AG09309 (cell line): ENCODE data around the gene TBX2.

Experiments
- DNase-seq: peaks from one replicate; pipeline ENCODE4 v3.0.0-alpha.2; 2010; ENCODE audit warnings: low read depth
- H3K4me3 ChIP-seq: 2 replicates; pipeline ENCODE4 v1.5.1; 2011; ENCODE audit warnings: mild to moderate bottlenecking, low read depth, low read length, moderate library complexity; ENCODE audit not compliant: control insufficient read depth
- CTCF ChIP-seq: IDR thresholded peaks from 2 replicates; pipeline ENCODE4 v1.5.1; 2011; ENCODE audit warnings: mild to moderate bottlenecking, low read depth, low read length, inconsistent platforms; ENCODE audit not compliant: insufficient read depth, control insufficient read depth; ENCODE audit errors: missing control alignments

TBX2 gene

GRCh38 chr17:61393904-61394629 is 5.6 kb upstream of the TBX2 start:
- DNase-seq, result no peak
- no peak overlapping the region for H3K4me3 ChIP-seq
- TF ChIP-seq CTCF, result no peak

- no peak overlapping the region for H3K4me3 ChIP-seq
- TF ChIP-seq CTCF, result no peak
- no peak for DNase-seq
Observed at GRCh38 chr17:61394630-61395408, 4.8 kb upstream of the TBX2 start.

DNA sequence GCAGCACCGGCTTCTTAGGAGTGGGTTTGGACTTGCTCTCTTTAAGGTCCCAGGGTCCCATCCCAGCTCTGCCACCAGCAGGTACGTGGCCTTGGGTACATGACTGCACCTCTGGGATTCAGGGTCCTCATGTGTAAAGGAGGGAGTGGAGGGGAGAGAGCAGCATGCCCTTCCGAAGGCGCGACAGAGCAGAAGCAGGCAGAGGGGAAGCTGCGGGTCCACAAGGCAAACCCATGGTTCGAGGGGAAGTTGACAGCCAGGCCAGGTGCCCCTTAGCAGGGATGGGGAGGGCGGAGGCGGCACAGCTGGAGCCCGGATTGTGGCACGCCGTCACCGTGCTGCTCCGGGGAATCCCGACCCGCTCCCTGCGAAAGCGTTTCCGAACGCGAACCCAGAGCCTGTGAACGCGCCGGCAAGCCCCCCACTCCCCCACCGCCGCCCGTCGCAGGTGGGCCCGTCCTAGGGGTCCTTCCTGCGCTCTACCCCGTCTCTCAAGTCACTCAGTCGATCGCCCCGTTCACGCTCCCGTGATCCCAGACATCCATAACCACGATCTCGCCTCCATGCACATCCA is 4.1 kb upstream of the TBX2 start:
- no peak for DNase-seq
- no peak overlapping the region for H3K4me3 ChIP-seq
- TF ChIP-seq CTCF, result no peak

DNA sequence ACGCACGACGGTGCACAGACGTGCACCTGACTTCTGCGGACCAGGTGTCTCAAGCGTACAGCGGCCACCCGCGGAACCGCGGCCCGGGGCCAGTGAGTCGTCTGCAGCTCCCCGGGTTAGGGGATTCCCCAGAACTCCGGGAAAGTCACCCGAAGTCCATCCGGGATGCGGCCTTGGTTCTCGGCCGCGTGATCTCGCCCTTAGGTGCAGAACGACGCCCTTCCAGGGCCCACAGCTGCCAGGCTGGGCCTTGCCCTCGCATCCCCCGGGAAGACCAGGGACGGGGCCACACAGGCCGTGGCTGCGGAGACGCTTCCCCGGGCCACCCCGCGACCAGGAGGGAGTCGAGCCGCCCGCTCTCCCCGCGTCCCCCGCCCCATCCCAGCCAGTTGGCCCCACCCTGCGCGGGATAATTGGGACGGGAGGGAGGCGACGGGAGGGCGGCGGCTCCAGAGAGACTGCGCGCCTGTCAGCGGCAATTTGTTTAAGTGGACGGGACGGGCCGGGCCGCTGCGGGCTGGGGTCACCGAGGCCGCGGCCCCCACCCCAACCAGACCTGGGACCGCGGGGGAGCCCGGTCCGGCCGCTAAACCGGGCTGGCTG is 3.6 kb upstream of the TBX2 start:
- DNase-seq, result no peak
- H3K4me3 ChIP-seq, result no peak overlapping the region
- TF ChIP-seq CTCF, result no peak

- no peak for DNase-seq
- no peak for TF ChIP-seq CTCF
- H3K4me3 ChIP-seq, result peak overlapping the region; percentile 73
Observed at GRCh38 chr17:61396586-61397085, 3.0 kb upstream of the TBX2 start.

DNA sequence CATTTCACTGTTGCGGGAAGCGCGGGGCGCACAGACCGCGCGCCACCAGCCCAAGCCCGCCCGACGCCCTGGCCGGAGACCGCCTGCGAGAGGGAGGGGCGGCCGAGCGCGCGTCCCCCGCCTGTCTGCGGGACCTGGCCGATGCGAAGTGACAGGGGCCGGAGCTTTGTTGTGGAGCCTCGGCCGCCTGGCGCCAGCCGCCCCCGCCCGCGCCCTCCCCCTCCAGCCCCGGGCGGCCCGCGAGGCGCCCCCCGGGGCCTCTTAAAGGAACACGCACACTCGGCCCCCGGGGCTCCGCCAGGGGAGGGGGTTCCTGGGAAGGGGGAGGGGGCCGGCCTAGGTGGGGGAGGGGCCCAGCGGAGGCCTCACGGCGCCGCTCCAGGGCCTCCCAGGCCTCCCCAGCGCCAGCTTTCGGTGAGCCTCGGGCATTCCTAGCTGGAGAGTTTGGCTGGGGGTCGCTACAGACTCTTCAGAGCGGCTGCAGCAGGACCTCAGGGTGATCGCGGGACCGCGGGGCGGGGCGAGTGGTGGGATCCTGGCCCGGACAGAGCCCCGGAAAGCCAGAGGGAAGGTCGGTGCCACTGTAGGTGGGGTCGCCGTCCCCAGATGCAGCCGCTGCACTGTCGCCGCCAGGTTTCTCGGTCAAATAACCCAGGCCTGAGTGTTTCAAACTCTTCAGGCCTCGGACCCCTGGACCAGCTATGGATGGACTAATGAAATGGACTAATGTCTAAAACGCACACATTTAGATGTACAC is 2.4 kb upstream of the TBX2 start:
- TF ChIP-seq CTCF, result no peak
- no peak for DNase-seq
- H3K4me3 ChIP-seq, result peak overlapping the region; percentile 73
